HepG2 (cell line): Measurements from ENCODE around the gene PIP5KL1. TPM values are rescaled to one million over a fixed set of nuclear protein-coding genes. Genes with fewer than 3 reads are reported as not detected.

Experiments used
- AKAP8 ChIP-seq: sonication (generic); formaldehyde crosslinking; IDR thresholded peaks from 2 replicates; pipeline ENCODE4 v1.5.1; 2020; ENCODE audit warnings: mild to moderate bottlenecking, missing genetic modification reagents
- ATM ChIP-seq: fragments of 450-650 bp; IDR thresholded peaks from 2 replicates; pipeline ENCODE4 v1.7.1; 2017; ENCODE audit warnings: mild to moderate bottlenecking, borderline replicate concordance
- CEBPG ChIP-seq: IDR thresholded peaks from 2 replicates; pipeline ENCODE4 v1.6.1; 2016
- GABPA ChIP-seq, 2 experiments: IDR thresholded peaks; 2 replicates each; pipeline ENCODE4 v1.6.1; 2011 to 2016; ENCODE audit warnings: low read depth in 2 of 2, low read length in 1 of 2, missing biosample characterization in 1 of 2, missing genetic modification characterization in 1 of 2
- GLI4 ChIP-seq: sonication (generic); formaldehyde crosslinking; IDR thresholded peaks from 2 replicates; pipeline ENCODE4 v1.5.1; 2020; ENCODE audit warnings: missing genetic modification reagents, mild to moderate bottlenecking, moderate library complexity, borderline replicate concordance
- HMGXB3 ChIP-seq: sonication (generic); formaldehyde crosslinking; IDR thresholded peaks from 2 replicates; pipeline ENCODE4 v1.4.0; 2020; ENCODE audit warnings: missing genetic modification reagents, borderline replicate concordance
- HNRNPLL ChIP-seq: fragments of 200-400 bp; formaldehyde crosslinking; IDR thresholded peaks from 2 replicates; pipeline ENCODE4 v1.6.1; 2017; ENCODE audit warnings: mild to moderate bottlenecking, low read depth, low read length; ENCODE audit not compliant: poor library complexity, severe bottlenecking
- ISL2 ChIP-seq: sonication (generic); formaldehyde crosslinking; IDR thresholded peaks from 2 replicates; pipeline ENCODE4 v1.5.0; 2020; ENCODE audit warnings: missing genetic modification reagents
- KDM5A ChIP-seq: fragments of 200-600 bp; sonication (generic); IDR thresholded peaks from 2 replicates; pipeline ENCODE4 v1.7.0; 2018; ENCODE audit warnings: antibody characterized with exemption, mild to moderate bottlenecking, low read length, borderline replicate concordance
- MAZ ChIP-seq, 2 experiments: sonication (generic) in 1 of 2; formaldehyde crosslinking in 1 of 2; IDR thresholded peaks; 2 replicates each; pipeline versions ENCODE4 v1.5.0 to v1.6.1; 2012 to 2020; ENCODE audit warnings: low read depth in 2 of 2, mild to moderate bottlenecking in 2 of 2, borderline replicate concordance in 1 of 2, improper control_type of control experiment in 1 of 2, low read length in 1 of 2, missing genetic modification reagents in 1 of 2, moderate library complexity in 1 of 2
- MEF2D ChIP-seq: sonication (generic); formaldehyde crosslinking; IDR thresholded peaks from 2 replicates; pipeline ENCODE4 v1.5.1; 2020; ENCODE audit warnings: mild to moderate bottlenecking, missing genetic modification reagents
- MYNN ChIP-seq: sonication (generic); formaldehyde crosslinking; IDR thresholded peaks from 2 replicates; pipeline ENCODE4 v1.4.0; 2020; ENCODE audit warnings: mild to moderate bottlenecking, low read depth, missing genetic modification reagents
- POLR2AphosphoS2 ChIP-seq: IDR thresholded peaks from 2 replicates; pipeline ENCODE4 v1.6.1; 2011; ENCODE audit warnings: low read depth, low read length, improper control_type of control experiment
- RFX5 ChIP-seq: IDR thresholded peaks from 2 replicates; pipeline ENCODE4 v1.6.1; 2011; ENCODE audit warnings: low read depth, low read length, improper control_type of control experiment
- SP1 ChIP-seq, 2 experiments: fragments of 450-650 bp in 1 of 2; sonication (generic) in 1 of 2; formaldehyde crosslinking in 1 of 2; IDR thresholded peaks; 2 replicates each; pipeline versions ENCODE4 v1.4.0 to v1.6.1; 2016 to 2020; ENCODE audit warnings: missing genetic modification reagents in 1 of 2
- SRSF9 ChIP-seq: fragments of 200-400 bp; formaldehyde crosslinking; IDR thresholded peaks from 2 replicates; pipeline ENCODE4 v1.6.1; 2018; ENCODE audit warnings: borderline replicate concordance, mild to moderate bottlenecking, low read depth, low read length; ENCODE audit not compliant: insufficient read depth, poor library complexity, severe bottlenecking
- ZC3H13 ChIP-seq: sonication (generic); formaldehyde crosslinking; IDR thresholded peaks from 2 replicates; pipeline ENCODE4 v1.8.1; 2023; ENCODE audit warnings: mild to moderate bottlenecking, missing genetic modification reagents, moderate library complexity
- ZKSCAN8 ChIP-seq: IDR thresholded peaks from 2 replicates; pipeline ENCODE4 v1.6.1; 2016; ENCODE audit warnings: borderline replicate concordance, missing genetic modification reagents, missing compliant biosample characterization
- ZNF263 ChIP-seq: sonication (generic); formaldehyde crosslinking; IDR thresholded peaks from 2 replicates; pipeline ENCODE4 v1.4.0; 2020; ENCODE audit warnings: missing genetic modification reagents
- ZNF660 ChIP-seq: sonication (generic); formaldehyde crosslinking; IDR thresholded peaks from 2 replicates; pipeline ENCODE4 v1.5.1; 2020; ENCODE audit warnings: mild to moderate bottlenecking, low read depth, missing genetic modification reagents, borderline replicate concordance
- ZNF800 ChIP-seq: sonication (generic); formaldehyde crosslinking; IDR thresholded peaks from 2 replicates; pipeline ENCODE4 v1.4.0; 2020; ENCODE audit warnings: missing genetic modification reagents
- ZSCAN9 ChIP-seq: IDR thresholded peaks from 2 replicates; pipeline ENCODE4 v1.6.1; 2016; ENCODE audit warnings: borderline replicate concordance
- polyA plus RNA-seq, 8 experiments: library from polyadenylated mRNA; depleted of rRNA in 3 of 8; stranded (reverse) in 7 of 8; unstranded in 1 of 8; fragments of >200 nt; fragmentation: Illumina TruSeq in 4 of 8; extraction: Trizol in 4 of 8; gene quantifications; 2 replicates each; pipeline versions ENCODE4 v1.2.1 to v1.2.3, GENCODE V29; 2011 to 2016; ENCODE audit warnings: low read depth in 4 of 8, missing spikeins in 1 of 8, mixed read lengths in 1 of 8; ENCODE audit not compliant: insufficient read depth in 1 of 8
- total RNA-seq, 5 experiments: library from RNA; depleted of rRNA; stranded (reverse); fragments of >200 nt; fragmentation: Illumina TruSeq; extraction: Trizol; gene quantifications; 2 replicates each; pipeline ENCODE4 v1.2.3, GENCODE V29; 2016; ENCODE audit warnings: low read depth in 1 of 5

The PIP5KL1 gene
- total and polyA plus RNA-seq, 2 of the 13 experiments (the other 11 are each of a cell fraction or from before 2014, with no cell fraction given), result 0.20 to 0.49 TPM

DNA sequence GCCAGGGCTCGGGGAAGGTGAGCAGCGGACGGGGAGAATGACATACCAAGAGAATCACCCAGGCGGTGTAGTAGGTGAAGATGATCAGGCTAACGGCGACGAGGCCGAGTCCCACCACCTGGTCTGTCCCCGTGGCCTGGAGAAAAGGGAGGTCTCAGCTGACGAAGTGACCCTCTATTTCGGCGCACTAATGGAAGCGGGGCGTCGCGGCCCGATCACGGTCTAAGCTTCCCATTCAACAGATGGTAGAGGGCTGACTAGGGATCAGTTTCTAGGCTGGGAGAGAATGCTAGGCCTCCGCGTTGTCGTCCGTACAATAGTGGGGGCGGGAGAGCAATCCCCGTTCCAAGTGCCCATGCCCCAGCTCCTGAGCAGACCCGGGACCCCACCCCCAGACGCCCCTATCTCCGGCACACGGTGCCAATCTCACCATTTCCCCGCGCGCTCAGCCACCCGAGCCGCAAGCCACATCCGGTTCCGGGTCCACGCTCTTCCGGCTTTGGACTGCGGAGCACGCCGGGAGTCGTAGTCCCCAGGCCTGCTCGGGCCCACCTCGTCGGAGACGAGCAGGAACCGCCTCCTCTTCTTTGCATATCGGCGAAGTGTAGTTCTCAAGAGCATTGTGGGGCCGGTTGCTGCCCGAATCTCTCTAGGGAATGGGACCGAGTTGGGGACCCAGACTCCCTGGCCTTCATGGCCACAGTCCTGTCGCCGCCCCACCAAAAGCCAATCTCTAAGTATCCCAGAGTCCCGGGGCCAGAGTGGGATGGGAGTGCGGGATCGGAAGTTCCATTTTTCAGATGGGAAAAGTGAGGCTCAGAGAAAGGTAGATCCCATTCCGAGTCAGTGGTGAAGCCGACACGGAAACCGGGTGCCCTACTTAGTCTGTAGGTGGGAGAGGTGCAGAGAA is 7.1 kb upstream of the PIP5KL1 start, which contains the start of gene DPM2 (continued):
- no peak; the same call in 1 of the 2 replicates for TF ChIP-seq HMGXB3
- no peak for TF ChIP-seq SRSF9
- TF ChIP-seq ZNF660, result no peak
- no peak for TF ChIP-seq HNRNPLL
- peak; percentile 56; the same call in 1 of the 2 replicates for TF ChIP-seq KDM5A
- TF ChIP-seq MYNN (CRISPR knock-in tag), result no peak
- peak; percentile 13; the same call in 1 of the 2 replicates for TF ChIP-seq ZSCAN9 (CRISPR knock-in tag)
- peak; percentile 72; the same call in 1 of the 2 replicates for TF ChIP-seq ZC3H13 (CRISPR knock-in tag)
- TF ChIP-seq AKAP8 (CRISPR knock-in tag), result peak; percentile 73; the same call in 1 of the 2 replicates
- TF ChIP-seq ZNF263 (CRISPR knock-in tag), result no peak; the same call in 1 of the 2 replicates
- TF ChIP-seq CEBPG (CRISPR knock-in tag), result no peak
- no peak for TF ChIP-seq MAZ (IDR thresholded peaks at IDR 0.05; ENCODE audit: borderline replicate concordance, low read depth, low read length)
- TF ChIP-seq MAZ (CRISPR knock-in tag; IDR thresholded peaks at IDR 0.05; ENCODE audit: low read depth), result peak; percentile 23; the same call in 1 of the 2 replicates
- no peak for TF ChIP-seq POLR2AphosphoS2
- no peak for TF ChIP-seq ATM
- no peak for TF ChIP-seq MEF2D (CRISPR knock-in tag)
- no peak for TF ChIP-seq GLI4 (CRISPR knock-in tag)
- TF ChIP-seq ZKSCAN8 (CRISPR knock-in tag), result no peak
- TF ChIP-seq ISL2 (CRISPR knock-in tag), result no peak
- TF ChIP-seq SP1 (IDR thresholded peaks at IDR 0.05), result no peak
- TF ChIP-seq SP1 (CRISPR knock-in tag; IDR thresholded peaks at IDR 0.05), result peak; percentile 40; the same call in 1 of the 2 replicates
- TF ChIP-seq ZNF800 (CRISPR knock-in tag), result no peak
- peak; percentile 99 for TF ChIP-seq GABPA (IDR thresholded peaks at IDR 0.05; ENCODE audit: low read depth, low read length)
- peak; percentile 99 for TF ChIP-seq GABPA (CRISPR knock-in tag; IDR thresholded peaks at IDR 0.05; ENCODE audit: low read depth)
- no peak for TF ChIP-seq RFX5
